Glutamatergic neuron (in vitro differentiated cells): ENCODE measurements around the gene ZFPM1. TPM values are rescaled to one million over a fixed set of nuclear protein-coding genes. Genes with fewer than 3 reads are reported as not detected.

Source experiments
- DNase-seq: peaks from one replicate; pipeline ENCODE4 v3.0.0; 2022
- H3K27ac Mint-ChIP-seq: one replicate; pipeline ENCODE4 v1.8.0; 2020; ENCODE audit warnings: mild to moderate bottlenecking, mixed read lengths, inconsistent platforms; ENCODE audit not compliant: unreplicated experiment
- H3K27me3 Mint-ChIP-seq: one replicate; pipeline ENCODE4 v1.8.0; 2020; ENCODE audit warnings: mild to moderate bottlenecking, moderate library complexity, mixed read lengths, inconsistent platforms; ENCODE audit not compliant: unreplicated experiment
- H3K36me3 Mint-ChIP-seq: one replicate; pipeline ENCODE4 v1.8.0; 2020; ENCODE audit warnings: mild to moderate bottlenecking, mixed read lengths, inconsistent platforms; ENCODE audit not compliant: unreplicated experiment
- H3K4me1 Mint-ChIP-seq: one replicate; pipeline ENCODE4 v1.8.0; 2020; ENCODE audit warnings: mild to moderate bottlenecking, low read depth, mixed read lengths, inconsistent platforms; ENCODE audit not compliant: unreplicated experiment
- H3K4me3 Mint-ChIP-seq: one replicate; pipeline ENCODE4 v1.8.0; 2020; ENCODE audit warnings: mild to moderate bottlenecking, mixed read lengths, inconsistent platforms; ENCODE audit not compliant: unreplicated experiment
- H3K9me3 Mint-ChIP-seq: one replicate; pipeline ENCODE4 v1.8.0; 2020; ENCODE audit warnings: mild to moderate bottlenecking, moderate library complexity, mixed read lengths, inconsistent platforms; ENCODE audit not compliant: unreplicated experiment
- CTCF ChIP-seq: fragments of 200-600 bp; sonication (generic); IDR thresholded peaks from one replicate; pipeline ENCODE4 v1.5.0; 2021; ENCODE audit not compliant: partially characterized antibody, unreplicated experiment
- microRNA-seq: library from miRNA; unstranded; fragments of <30 nt; microRNA quantifications from one replicate; pipeline ENCODE4, GENCODE V29; 2020; ENCODE audit not compliant: unreplicated experiment
- total RNA-seq: library from RNA; stranded (reverse); fragmentation: NEBNext Ultra II Directional; extraction: Animal tissue kit (Norgen Biotek cat#: 25700); gene quantifications from one replicate; pipeline ENCODE4 v1.2.1, GENCODE V29; 2021; ENCODE audit not compliant: unreplicated experiment

The ZFPM1 gene
- total RNA-seq, 1 donor from 2014 or later = 11.1 TPM

- H3K36me3 Mint-ChIP-seq = peaks cover 5% of the 10 kb centered on the region
- TF ChIP-seq CTCF = no peak
These were observed 130.0 kb downstream of the ZFPM1 start for GRCh38 chr16:88582912-88583575.

GRCh38 chr16:88584676-88585075 is 131.6 kb downstream of the ZFPM1 start:
- Mint-ChIP-seq H3K4me3 (no peak overlapping the region), H3K27me3 (peaks cover 10% of the 10 kb centered on the region), H3K27ac (no peak overlapping the region), H3K4me1 (no peaks in the 10 kb centered on the region), H3K9me3 (peaks cover 5% of the 10 kb centered on the region), H3K36me3 (peaks cover 10% of the 10 kb centered on the region)
- no peak for DNase-seq
- no peak for TF ChIP-seq CTCF

More at GRCh38 chr16:88582912-88583575, 130.0 kb downstream of the ZFPM1 start:
- no peaks in the 10 kb centered on the region for H3K4me1 Mint-ChIP-seq
- H3K9me3 Mint-ChIP-seq = peaks cover 4% of the 10 kb centered on the region
- no peak overlapping the region for H3K27ac Mint-ChIP-seq
- no peak overlapping the region for H3K4me3 Mint-ChIP-seq
- DNase-seq = no peak
- peaks cover 2% of the 10 kb centered on the region for H3K27me3 Mint-ChIP-seq

GRCh38 chr16:88585269-88585668 is 132.2 kb downstream of the ZFPM1 start:
- Mint-ChIP-seq H3K4me1 (no peaks in the 10 kb centered on the region), H3K36me3 (peaks cover 10% of the 10 kb centered on the region), H3K27ac (no peak overlapping the region), H3K27me3 (peaks cover 9% of the 10 kb centered on the region), H3K9me3 (peaks cover 5% of the 10 kb centered on the region), H3K4me3 (no peak overlapping the region)
- TF ChIP-seq CTCF = no peak
- no peak for DNase-seq

GRCh38 chr16:88585927-88586581 is 133.0 kb downstream of the ZFPM1 start:
- TF ChIP-seq CTCF = no peak
- H3K27ac Mint-ChIP-seq = peak overlapping the region; percentile 17
- peak overlapping the region; percentile 20 for H3K4me3 Mint-ChIP-seq
- peaks cover 5% of the 10 kb centered on the region for H3K9me3 Mint-ChIP-seq
- H3K36me3 Mint-ChIP-seq = peaks cover 10% of the 10 kb centered on the region
- no peak for DNase-seq
- peaks cover 9% of the 10 kb centered on the region for H3K27me3 Mint-ChIP-seq
- H3K4me1 Mint-ChIP-seq = no peaks in the 10 kb centered on the region

Small RNA genes lying within 50 kb of the gene (microRNA-seq; reads per million reads assigned to microRNA genes)
- 1.7 reads per million, percentile 8 among the genes with 10 or more reads in this experiment for gene MIR5189

Other genes with a start within 250 kb of the ZFPM1 start
- gene ZNF469, start 70.3 kb upstream of the ZFPM1 start, total RNA-seq = 0.56 TPM
- gene ZC3H18, start 117.1 kb downstream of the ZFPM1 start, total RNA-seq = 48.9 TPM
- not detected for gene IL17C, start 185.3 kb downstream of the ZFPM1 start, total RNA-seq
- 28.7 TPM for gene CYBA, start 197.8 kb downstream of the ZFPM1 start, total RNA-seq
- gene MVD, start 209.8 kb downstream of the ZFPM1 start, total RNA-seq = 227 TPM
- not detected for gene SNAI3, start 233.2 kb downstream of the ZFPM1 start, total RNA-seq